Gastrocnemius medialis (tissue), 4 donors: ENCODE results near the gene DDX27.

Source experiments
- POLR2A ChIP-seq, 2 donors: fragments of 450-650 bp; IDR thresholded peaks; one replicate each; pipeline ENCODE4 v1.6.1; 2017; ENCODE audit warnings: antibody characterized with exemption in 2 of 2, mild to moderate bottlenecking in 2 of 2, moderate library complexity in 2 of 2
- TF ChIP-seq, protein P1 (sequence below), 5 experiments: fragments of 450-650 bp in 3 of 5; fragments of 200-600 bp in 2 of 5; sonication (generic) in 2 of 5; IDR thresholded peaks in 4 of 5; conservative IDR thresholded peaks in 1 of 5; 1 replicate in 4 of 5; 2 replicates in 1 of 5; pipeline ENCODE4 v1.5.1; 2016 to 2019; ENCODE audit warnings: antibody characterized with exemption in 5 of 5, mild to moderate bottlenecking in 3 of 5, moderate library complexity in 3 of 5

DNA sequence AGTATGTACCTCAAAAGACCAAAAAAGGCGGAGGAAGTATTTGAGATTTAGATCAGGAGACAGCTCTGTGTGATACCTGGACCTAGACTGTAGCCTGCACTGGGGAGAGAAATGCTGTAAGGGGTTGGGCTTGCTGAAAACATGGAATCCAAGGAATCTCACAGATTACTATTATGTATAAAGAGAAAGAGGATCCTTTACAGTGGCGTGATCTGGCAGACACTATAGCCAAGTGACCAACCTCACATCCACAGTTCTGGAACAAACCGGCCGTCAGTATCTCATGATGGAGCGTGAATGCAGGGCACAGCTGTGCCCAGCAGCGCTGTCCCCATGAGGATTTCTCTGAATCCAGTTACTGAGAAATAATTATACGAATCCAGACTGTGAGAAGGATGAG, 12.3 kb downstream of the DDX27 start:
- TF ChIP-seq, protein P1, sequence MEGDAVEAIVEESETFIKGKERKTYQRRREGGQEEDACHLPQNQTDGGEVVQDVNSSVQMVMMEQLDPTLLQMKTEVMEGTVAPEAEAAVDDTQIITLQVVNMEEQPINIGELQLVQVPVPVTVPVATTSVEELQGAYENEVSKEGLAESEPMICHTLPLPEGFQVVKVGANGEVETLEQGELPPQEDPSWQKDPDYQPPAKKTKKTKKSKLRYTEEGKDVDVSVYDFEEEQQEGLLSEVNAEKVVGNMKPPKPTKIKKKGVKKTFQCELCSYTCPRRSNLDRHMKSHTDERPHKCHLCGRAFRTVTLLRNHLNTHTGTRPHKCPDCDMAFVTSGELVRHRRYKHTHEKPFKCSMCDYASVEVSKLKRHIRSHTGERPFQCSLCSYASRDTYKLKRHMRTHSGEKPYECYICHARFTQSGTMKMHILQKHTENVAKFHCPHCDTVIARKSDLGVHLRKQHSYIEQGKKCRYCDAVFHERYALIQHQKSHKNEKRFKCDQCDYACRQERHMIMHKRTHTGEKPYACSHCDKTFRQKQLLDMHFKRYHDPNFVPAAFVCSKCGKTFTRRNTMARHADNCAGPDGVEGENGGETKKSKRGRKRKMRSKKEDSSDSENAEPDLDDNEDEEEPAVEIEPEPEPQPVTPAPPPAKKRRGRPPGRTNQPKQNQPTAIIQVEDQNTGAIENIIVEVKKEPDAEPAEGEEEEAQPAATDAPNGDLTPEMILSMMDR (IDR thresholded peaks at IDR 0.05 in 4 of 5, conservative IDR thresholded peaks at IDR 0.05 in 1 of 5), result no peak
- no peak for TF ChIP-seq POLR2A (IDR thresholded peaks at IDR 0.05)
